IMR-90 (cell line): ENCODE data around the gene TMEM252. TPM values are rescaled to one million over a fixed set of nuclear protein-coding genes. Genes with fewer than 3 reads are reported as not detected.
A peak's percentile ranks its signal among the peaks of the same experiment; 100 is the strongest.

ENCODE experiments used
- ATAC-seq: fragments of 200-7000 bp; cut with Tn5 transposase; 2 replicates; pipeline ENCODE4 v1.9.1; 2020; ENCODE audit warnings: low read depth, mild to moderate bottlenecking, moderate library complexity
- BruUV-seq: library from RNA; stranded (reverse); fragments of 400-500 nt; replicated peaks from 2 replicates; lab custom pipeline; 2021; lab: Mats Ljungman, UMichigan
- CTCF ChIA-PET: fragments of 300-600 bp; formaldehyde crosslinking; extraction: SDS; loops from one replicate; lab custom pipeline; 2021; ENCODE audit warnings: antibody characterized with exemption; lab: Yijun Ruan, JAX
- POLR2A ChIA-PET: fragments of 300-600 bp; sonication (Branson Sonifier 250); formaldehyde crosslinking; loops from one replicate; lab custom pipeline; 2022; ENCODE audit warnings: antibody characterized with exemption; ENCODE audit not compliant: unreplicated experiment; lab: Charles Lee
- DNase-seq: peaks from one replicate; pipeline ENCODE4 v3.0.0; 2013
- H2AFZ ChIP-seq: replicated peaks from 2 replicates; pipeline ENCODE3; 2013; ENCODE audit warnings: low read length, mild to moderate bottlenecking; ENCODE audit not compliant: poor library complexity
- H2AK5ac ChIP-seq: 2 replicates; pipeline ENCODE4 v1.6.1; 2013; ENCODE audit warnings: low read depth, low read length, inconsistent platforms
- H2AK9ac ChIP-seq: replicated peaks from 2 replicates; pipeline ENCODE3; 2013; ENCODE audit warnings: mild to moderate bottlenecking, low read depth, low read length, moderate library complexity; ENCODE audit not compliant: poor library complexity
- H2BK120ac ChIP-seq: 2 replicates; pipeline ENCODE4 v1.6.1; 2013; ENCODE audit warnings: low read depth, low read length, inconsistent platforms
- H2BK15ac ChIP-seq: 3 replicates; pipeline ENCODE4 v1.6.1; 2013; ENCODE audit warnings: low read depth, low read length, inconsistent platforms
- H2BK20ac ChIP-seq: 2 replicates; pipeline ENCODE4 v1.6.1; 2013; ENCODE audit warnings: low read depth, mild to moderate bottlenecking, inconsistent platforms, low read length, moderate library complexity
- H2BK5ac ChIP-seq: 2 replicates; pipeline ENCODE4 v1.6.1; 2013; ENCODE audit warnings: mild to moderate bottlenecking, low read depth, low read length, inconsistent platforms; ENCODE audit not compliant: poor library complexity, severe bottlenecking
- H3K14ac ChIP-seq: replicated peaks from 2 replicates; pipeline ENCODE4 v1.6.1; 2013; ENCODE audit warnings: low read depth, low read length, inconsistent platforms
- H3K18ac ChIP-seq: 2 replicates; pipeline ENCODE4 v1.6.1; 2013; ENCODE audit warnings: low read depth, low read length, control low read depth
- H3K23ac ChIP-seq: 2 replicates; pipeline ENCODE4 v1.6.1; 2013; ENCODE audit warnings: low read depth, low read length, inconsistent platforms
- H3K27ac ChIP-seq: 2 replicates; pipeline ENCODE4 v1.5.1; 2013; ENCODE audit warnings: mild to moderate bottlenecking, control low read depth, low read length; ENCODE audit not compliant: insufficient read depth
- H3K27me3 ChIP-seq: 2 replicates; pipeline ENCODE4 v1.6.1; 2013; ENCODE audit warnings: low read length; ENCODE audit not compliant: control insufficient read depth, insufficient read depth
- H3K36me3 ChIP-seq: 2 replicates; pipeline ENCODE4 v1.6.1; 2013; ENCODE audit warnings: low read length, mixed read lengths; ENCODE audit not compliant: control insufficient read depth, insufficient read depth
- H3K4ac ChIP-seq: 2 replicates; pipeline ENCODE4 v1.6.1; 2013; ENCODE audit warnings: low read depth, low read length, inconsistent platforms
- H3K4me1 ChIP-seq: 2 replicates; pipeline ENCODE4 v1.6.1; 2013; ENCODE audit warnings: low read length, mixed read lengths; ENCODE audit not compliant: control insufficient read depth, insufficient read depth
- H3K4me2 ChIP-seq: 2 replicates; pipeline ENCODE4 v1.6.1; 2013; ENCODE audit warnings: low read depth, mild to moderate bottlenecking, control low read depth, low read length, moderate library complexity
- H3K4me3 ChIP-seq: 2 replicates; pipeline ENCODE4 v1.5.1; 2013; ENCODE audit warnings: low read depth, mild to moderate bottlenecking, control low read depth, low read length, moderate library complexity; ENCODE audit not compliant: insufficient read depth
- H3K56ac ChIP-seq: 2 replicates; pipeline ENCODE4 v1.6.1; 2013; ENCODE audit warnings: low read length, inconsistent platforms; ENCODE audit not compliant: insufficient read depth; ENCODE audit errors: extremely low read depth
- H3K79me1 ChIP-seq, 2 experiments: 2 replicates each; pipeline ENCODE4 v1.6.1; 2013; ENCODE audit warnings: low read length in 2 of 2, inconsistent platforms in 1 of 2, low read depth in 1 of 2
- H3K9ac ChIP-seq: 2 replicates; pipeline ENCODE4 v1.6.1; 2013; ENCODE audit warnings: low read depth, low read length, control low read depth
- H3K9me1 ChIP-seq: 2 replicates; pipeline ENCODE4 v1.6.1; 2013; ENCODE audit warnings: low read length, inconsistent platforms; ENCODE audit not compliant: insufficient read depth
- H3K9me3 ChIP-seq: 2 replicates; pipeline ENCODE4 v1.6.1; 2013; ENCODE audit warnings: low read length; ENCODE audit not compliant: control insufficient read depth, insufficient read depth
- H4K20me1 ChIP-seq: 2 replicates; pipeline ENCODE4 v1.6.1; 2013; ENCODE audit warnings: low read length, inconsistent platforms; ENCODE audit not compliant: insufficient read depth
- H4K5ac ChIP-seq: 2 replicates; pipeline ENCODE4 v1.6.1; 2013; ENCODE audit warnings: mild to moderate bottlenecking, low read depth, low read length, control low read depth
- H4K8ac ChIP-seq, 2 experiments: 2 replicates each; pipeline ENCODE4 v1.6.1; 2013; ENCODE audit warnings: low read depth in 2 of 2, low read length in 2 of 2, control low read depth in 1 of 2, inconsistent platforms in 1 of 2
- H4K91ac ChIP-seq: 2 replicates; pipeline ENCODE4 v1.6.1; 2013; ENCODE audit warnings: low read depth, low read length, inconsistent platforms; ENCODE audit not compliant: insufficient read depth
- BHLHE40 ChIP-seq: fragments of 150-350 bp; IDR thresholded peaks from 2 replicates; pipeline ENCODE4 v1.6.1; 2016; ENCODE audit warnings: mild to moderate bottlenecking, low read depth, low read length
- CHD1 ChIP-seq: IDR thresholded peaks from 2 replicates; pipeline ENCODE4 v1.6.1; 2012; ENCODE audit warnings: low read depth, low read length, improper control_type of control experiment
- FOS ChIP-seq: fragments of 150-350 bp; IDR thresholded peaks from 2 replicates; pipeline ENCODE4 v1.6.1; 2016; ENCODE audit warnings: low read depth, low read length
- MAFK ChIP-seq: IDR thresholded peaks from 2 replicates; pipeline ENCODE4 v1.6.1; 2012; ENCODE audit warnings: low read depth, low read length, improper control_type of control experiment
- POLR2A ChIP-seq: IDR thresholded peaks from 2 replicates; pipeline ENCODE4 v1.6.1; 2012; ENCODE audit warnings: mild to moderate bottlenecking, low read depth, low read length
- RAD21 ChIP-seq: IDR thresholded peaks from 2 replicates; pipeline ENCODE4 v1.6.1; 2012; ENCODE audit warnings: low read length, improper control_type of control experiment
- RCOR1 ChIP-seq: IDR thresholded peaks from 2 replicates; pipeline ENCODE4 v1.6.1; 2012; ENCODE audit warnings: mild to moderate bottlenecking, low read length, improper control_type of control experiment; ENCODE audit not compliant: insufficient replicate concordance
- RFX5 ChIP-seq: IDR thresholded peaks from 2 replicates; pipeline ENCODE4 v1.8.0; 2012; ENCODE audit warnings: low read depth, mild to moderate bottlenecking, low read length, moderate library complexity
- WGBS, 2 experiments: methylation state at CpG; one replicate each; pipeline versions ENCODE4 v1.1.5 to v1.1.7; 2013; ENCODE audit warnings: missing lambda C conversion rate in 2 of 2; ENCODE audit not compliant: insufficient read length in 1 of 2; ENCODE audit errors: extremely low coverage in 2 of 2; 5-methylcytosine and 5-hydroxymethylcytosine counted together
- dilution Hi-C: fragments of 300-500 bp; cut with HindIII; formaldehyde crosslinking; loops from one replicate; pipeline ENCODE4 v1.14.3; 2018; ENCODE audit warnings: low sequenced_read_pairs; ENCODE audit not compliant: unreplicated experiment
- in situ Hi-C: fragments of 300-500 bp; cut with MboI; formaldehyde crosslinking; loops from 3 replicates; pipeline ENCODE4 v1.14.3; 2019; ENCODE audit warnings: low sequenced_read_pairs, inconsistent platforms, mixed read lengths
- intact Hi-C: fragments of 100-400 bp; cut with micrococcal nuclease; formaldehyde crosslinking; loops from 2 replicates; pipeline ENCODE4 v1.10.0; 2022
- polyA plus RNA-seq, 3 experiments: library from polyadenylated mRNA; depleted of rRNA; stranded (reverse); fragments of >200 nt; gene quantifications; 2 replicates each; pipeline ENCODE4 v1.2.3, GENCODE V29; 2012; ENCODE audit warnings: low replicate concordance in 1 of 3
- total RNA-seq: library from RNA; depleted of rRNA; stranded (reverse); fragments of >200 nt; gene quantifications from 2 replicates; pipeline ENCODE4 v1.2.3, GENCODE V29; 2012
- TF ChIP-seq, protein P1 (sequence below): fragments of 150-350 bp; IDR thresholded peaks from 2 replicates; pipeline ENCODE4 v1.6.1; 2016; ENCODE audit warnings: low read depth, mild to moderate bottlenecking, low read length, moderate library complexity, borderline replicate concordance
- TF ChIP-seq, protein P2 (sequence below): fragments of 150-350 bp; IDR thresholded peaks from 2 replicates; pipeline ENCODE4 v1.6.1; 2017; ENCODE audit warnings: mild to moderate bottlenecking, antibody characterized with exemption, low read length, low read depth

TMEM252 gene
- total and polyA plus RNA-seq, 2 of the 4 experiments (the other 2 are of a cell fraction): not detected

DNA sequence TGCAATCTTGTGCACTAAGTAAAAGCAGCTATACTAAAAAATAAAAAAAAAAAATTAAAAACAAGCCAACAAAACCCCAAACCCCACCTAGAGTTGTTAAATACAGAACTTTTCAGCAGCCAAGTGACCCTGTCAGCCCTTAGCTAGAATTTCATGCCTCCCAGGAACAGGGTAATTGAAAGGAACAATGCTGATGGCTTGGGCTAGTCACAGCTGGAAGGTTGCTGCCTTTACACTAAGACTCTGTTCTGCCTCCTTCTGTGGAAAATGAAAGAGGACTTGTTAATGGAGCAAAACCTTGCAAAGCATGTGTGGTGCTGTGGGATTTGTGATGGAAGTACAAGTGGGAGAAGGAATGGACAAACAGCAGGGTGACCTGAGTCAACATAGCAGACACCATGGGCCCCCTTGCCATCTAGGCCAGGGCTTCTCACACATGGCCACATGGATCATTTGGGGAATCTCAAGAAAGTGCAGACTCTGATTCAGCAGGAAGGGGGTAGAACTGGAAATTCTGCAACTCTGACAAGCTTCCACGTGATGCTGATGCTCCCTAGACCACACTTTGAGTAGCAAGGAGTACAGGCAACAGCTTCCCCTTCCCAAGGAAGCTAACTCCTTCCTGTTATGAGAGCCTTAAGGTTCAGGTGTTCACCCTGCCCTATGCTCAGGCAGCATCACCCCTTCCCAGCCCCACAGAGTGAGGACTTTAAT is 14.9 kb upstream of the TMEM252 start:
- Histone ChIP-seq H2AK5ac (0 out of 2 replicates have a peak overlapping the region, but pooled peaks have one; percentile 33), H4K20me1 (no peaks in the 10 kb centered on the region), H3K27me3 (no peaks in the 10 kb centered on the region), H3K9me3 (no peaks in the 10 kb centered on the region), H3K4me3 (no peak overlapping the region), H3K14ac (no peak overlapping the region), H3K36me3 (no peaks in the 10 kb centered on the region), H3K4ac (no peak overlapping the region), H3K9ac (no peak overlapping the region), H2BK15ac (no peak overlapping the region), H2BK5ac (no peak overlapping the region), H2AK9ac (no peak overlapping the region), H4K5ac (no peak overlapping the region), H2BK20ac (no peak overlapping the region), H3K4me2 (no peak overlapping the region), H3K79me1 (no peaks in the 10 kb centered on the region), H3K56ac (no peak overlapping the region), H2BK120ac (no peak overlapping the region), H3K4me1 (peaks cover 6% of the 10 kb centered on the region; the same call in 1 of the 2 replicates), H3K27ac (no peak overlapping the region), H4K91ac (no peak overlapping the region), H3K18ac (no peak overlapping the region), H3K23ac (no peak overlapping the region), H4K8ac (no peak overlapping the region), H3K9me1 (peaks cover 5% of the 10 kb centered on the region; the same call in 1 of the 2 replicates), H2AFZ (no peak overlapping the region)
- ChIA-PET POLR2A (no interaction called here), CTCF (no interaction called here)
- in situ Hi-C loops (no loop called here), intact Hi-C loops (no loop called here), dilution Hi-C loops (no loop called here)
- BruUV-seq: no TSS peak
- ATAC-seq (no peak), DNase-seq (no peak)
- no CpG with 5 or more reads among the region's 1 CpG for WGBS, 2 experiments
- TF ChIP-seq CHD1 (no peak), RFX5 (no peak), RCOR1 (no peak), BHLHE40 (no peak), FOS (no peak), RAD21 (no peak), MAFK (no peak), POLR2A (no peak)
- TF ChIP-seq, protein P1, sequence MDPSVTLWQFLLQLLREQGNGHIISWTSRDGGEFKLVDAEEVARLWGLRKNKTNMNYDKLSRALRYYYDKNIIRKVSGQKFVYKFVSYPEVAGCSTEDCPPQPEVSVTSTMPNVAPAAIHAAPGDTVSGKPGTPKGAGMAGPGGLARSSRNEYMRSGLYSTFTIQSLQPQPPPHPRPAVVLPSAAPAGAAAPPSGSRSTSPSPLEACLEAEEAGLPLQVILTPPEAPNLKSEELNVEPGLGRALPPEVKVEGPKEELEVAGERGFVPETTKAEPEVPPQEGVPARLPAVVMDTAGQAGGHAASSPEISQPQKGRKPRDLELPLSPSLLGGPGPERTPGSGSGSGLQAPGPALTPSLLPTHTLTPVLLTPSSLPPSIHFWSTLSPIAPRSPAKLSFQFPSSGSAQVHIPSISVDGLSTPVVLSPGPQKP: no peak
- TF ChIP-seq, protein P2, sequence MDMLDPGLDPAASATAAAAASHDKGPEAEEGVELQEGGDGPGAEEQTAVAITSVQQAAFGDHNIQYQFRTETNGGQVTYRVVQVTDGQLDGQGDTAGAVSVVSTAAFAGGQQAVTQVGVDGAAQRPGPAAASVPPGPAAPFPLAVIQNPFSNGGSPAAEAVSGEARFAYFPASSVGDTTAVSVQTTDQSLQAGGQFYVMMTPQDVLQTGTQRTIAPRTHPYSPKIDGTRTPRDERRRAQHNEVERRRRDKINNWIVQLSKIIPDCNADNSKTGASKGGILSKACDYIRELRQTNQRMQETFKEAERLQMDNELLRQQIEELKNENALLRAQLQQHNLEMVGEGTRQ: no peak
